Neutrophil (primary cell): ENCODE data around the gene SGMS1.

Source experiments
- H3K27ac ChIP-seq: fragments of 200-600 bp; sonication (generic); 2 replicates; pipeline ENCODE4 v1.5.1; 2016; ENCODE audit warnings: mild to moderate bottlenecking, moderate library complexity
- H3K27me3 ChIP-seq: fragments of 200-600 bp; sonication (generic); 2 replicates; pipeline ENCODE4 v1.6.0; 2016; ENCODE audit warnings: mild to moderate bottlenecking
- H3K36me3 ChIP-seq: fragments of 200-600 bp; sonication (generic); 2 replicates; pipeline ENCODE4 v1.5.1; 2017
- H3K4me1 ChIP-seq, 2 experiments: fragments of 200-600 bp in 1 of 2; sonication (generic) in 1 of 2; 1 replicate in 1 of 2; 2 replicates in 1 of 2; pipeline versions ENCODE4 v1.5.1 to v1.6.1; 2013 to 2016; ENCODE audit warnings: low read depth in 1 of 2, low read length in 1 of 2, mild to moderate bottlenecking in 1 of 2, moderate library complexity in 1 of 2; ENCODE audit not compliant: control insufficient read depth in 1 of 2, insufficient read depth in 1 of 2
- H3K4me3 ChIP-seq, 2 experiments: fragments of 200-600 bp in 1 of 2; sonication (generic) in 1 of 2; 1 replicate in 1 of 2; 2 replicates in 1 of 2; pipeline ENCODE4 v1.5.1; 2013 to 2016; ENCODE audit warnings: low read depth in 1 of 2, low read length in 1 of 2, mild to moderate bottlenecking in 1 of 2, moderate library complexity in 1 of 2
- H3K9me3 ChIP-seq: fragments of 200-600 bp; sonication (generic); 2 replicates; pipeline ENCODE4 v1.5.1; 2016
- TF ChIP-seq, protein P1 (sequence below): fragments of 200-600 bp; sonication (generic); IDR thresholded peaks from 2 replicates; pipeline ENCODE4 v1.5.1; 2016; ENCODE audit warnings: antibody characterized with exemption

SGMS1 gene

DNA sequence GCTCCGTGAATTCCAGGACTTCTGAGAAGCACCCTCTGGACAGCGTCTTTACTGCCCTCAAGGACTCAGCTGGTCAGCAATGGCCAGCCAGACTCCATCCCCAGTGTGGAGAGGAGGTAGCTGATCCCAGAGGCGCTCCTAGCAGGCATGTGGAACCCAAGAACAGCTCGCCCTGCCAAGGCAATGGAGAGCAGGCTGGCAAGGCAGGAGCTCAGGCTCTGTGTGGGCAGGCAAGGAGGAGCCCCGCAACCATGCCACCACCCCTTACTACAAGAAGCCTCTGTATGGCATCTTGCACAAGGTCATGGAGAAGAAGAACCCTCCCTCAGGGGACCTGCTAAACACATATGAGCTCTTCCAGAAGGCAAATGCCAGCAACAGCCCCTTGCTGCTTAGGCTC is 34.4 kb upstream of the SGMS1 start:
- H3K27me3 ChIP-seq, result no peaks in the 10 kb centered on the region

DNA sequence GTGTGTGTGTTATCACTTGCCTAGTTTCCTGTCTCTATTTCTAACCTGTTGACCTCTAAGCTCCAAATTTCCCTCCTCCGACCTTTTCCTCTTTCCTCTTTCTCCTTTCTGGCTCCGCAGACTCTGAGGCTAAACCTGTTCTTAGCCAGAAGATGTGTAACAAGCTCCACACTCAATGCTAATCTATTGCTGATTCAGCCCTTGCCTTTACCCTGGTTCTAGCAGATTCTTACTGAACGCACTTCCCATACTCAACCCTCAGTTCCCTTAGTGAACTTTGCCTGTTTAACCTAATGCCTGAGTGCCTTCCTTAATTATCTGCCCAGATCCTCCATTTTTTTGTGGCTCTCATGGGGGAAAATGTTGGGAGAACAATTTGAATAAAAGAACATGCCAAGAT is 30.0 kb upstream of the SGMS1 start:
- Histone ChIP-seq H3K4me1 (peaks cover 0 to 5% of the 10 kb centered on the region in 2 experiments), H3K36me3 (no peaks in the 10 kb centered on the region), H3K4me3 (no peak overlapping the region), H3K27me3 (no peaks in the 10 kb centered on the region), H3K9me3 (no peaks in the 10 kb centered on the region), H3K27ac (no peak overlapping the region)
- TF ChIP-seq, protein P1, sequence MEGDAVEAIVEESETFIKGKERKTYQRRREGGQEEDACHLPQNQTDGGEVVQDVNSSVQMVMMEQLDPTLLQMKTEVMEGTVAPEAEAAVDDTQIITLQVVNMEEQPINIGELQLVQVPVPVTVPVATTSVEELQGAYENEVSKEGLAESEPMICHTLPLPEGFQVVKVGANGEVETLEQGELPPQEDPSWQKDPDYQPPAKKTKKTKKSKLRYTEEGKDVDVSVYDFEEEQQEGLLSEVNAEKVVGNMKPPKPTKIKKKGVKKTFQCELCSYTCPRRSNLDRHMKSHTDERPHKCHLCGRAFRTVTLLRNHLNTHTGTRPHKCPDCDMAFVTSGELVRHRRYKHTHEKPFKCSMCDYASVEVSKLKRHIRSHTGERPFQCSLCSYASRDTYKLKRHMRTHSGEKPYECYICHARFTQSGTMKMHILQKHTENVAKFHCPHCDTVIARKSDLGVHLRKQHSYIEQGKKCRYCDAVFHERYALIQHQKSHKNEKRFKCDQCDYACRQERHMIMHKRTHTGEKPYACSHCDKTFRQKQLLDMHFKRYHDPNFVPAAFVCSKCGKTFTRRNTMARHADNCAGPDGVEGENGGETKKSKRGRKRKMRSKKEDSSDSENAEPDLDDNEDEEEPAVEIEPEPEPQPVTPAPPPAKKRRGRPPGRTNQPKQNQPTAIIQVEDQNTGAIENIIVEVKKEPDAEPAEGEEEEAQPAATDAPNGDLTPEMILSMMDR, result no peak

More for the DNA sequence above, 34.4 kb upstream of the SGMS1 start:
- Histone ChIP-seq H3K4me3 (no peak overlapping the region), H3K4me1 (peaks cover 11 to 14% of the 10 kb centered on the region in 2 experiments), H3K36me3 (no peaks in the 10 kb centered on the region), H3K9me3 (no peaks in the 10 kb centered on the region), H3K27ac (no peak overlapping the region)
- TF ChIP-seq, protein P1, result no peak

DNA sequence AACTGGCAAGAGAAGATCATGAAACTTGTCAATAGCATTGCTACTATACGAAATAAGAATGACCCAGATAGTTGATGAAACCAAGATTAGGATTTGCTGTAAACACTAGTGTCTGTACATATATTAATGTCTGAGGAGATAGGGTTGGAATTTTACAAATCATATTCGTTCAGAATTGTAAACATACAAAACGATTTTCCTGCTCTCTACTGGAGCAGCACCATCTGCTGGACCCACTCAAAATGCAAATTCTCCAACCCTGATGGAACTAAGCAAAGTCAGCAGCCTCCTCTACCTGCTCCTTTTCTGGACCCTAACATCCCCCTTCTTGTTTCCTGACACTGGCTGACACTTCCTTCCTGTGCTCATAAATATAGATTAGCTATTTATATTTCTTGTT is 29.4 kb upstream of the SGMS1 start:
- peaks cover 0 to 5% of the 10 kb centered on the region in 2 experiments for H3K4me1 ChIP-seq
- no peak overlapping the region for H3K27ac ChIP-seq
- no peaks in the 10 kb centered on the region for H3K27me3 ChIP-seq
- H3K36me3 ChIP-seq, result no peaks in the 10 kb centered on the region
- TF ChIP-seq, protein P1, result no peak
- no peak overlapping the region for H3K4me3 ChIP-seq
- H3K9me3 ChIP-seq, result no peaks in the 10 kb centered on the region

DNA sequence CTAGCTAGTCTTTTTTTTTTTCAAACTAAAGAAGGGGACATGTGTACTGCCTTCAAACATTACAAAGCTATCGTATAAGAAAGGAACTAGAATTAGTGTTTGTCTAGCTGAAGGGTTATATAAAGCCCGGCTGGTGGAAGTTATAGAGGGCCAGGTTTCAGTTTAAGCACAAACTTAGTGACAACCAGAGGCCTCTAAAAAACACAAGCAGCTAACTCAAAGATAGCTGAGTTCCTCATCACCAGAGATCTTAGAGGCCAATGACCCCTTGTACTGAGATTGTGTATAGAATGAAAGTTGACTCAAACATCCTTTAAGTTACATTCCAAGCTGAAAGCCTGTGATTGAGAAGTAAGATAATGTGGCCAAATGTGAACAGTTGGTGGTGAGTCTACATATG is 28.1 kb upstream of the SGMS1 start:
- H3K36me3 ChIP-seq, result no peaks in the 10 kb centered on the region
- H3K9me3 ChIP-seq, result no peaks in the 10 kb centered on the region
- no peaks in the 10 kb centered on the region for H3K27me3 ChIP-seq
- TF ChIP-seq, protein P1, result no peak
- peaks cover 0 to 5% of the 10 kb centered on the region in 2 experiments for H3K4me1 ChIP-seq
- H3K27ac ChIP-seq, result no peak overlapping the region
- H3K4me3 ChIP-seq, result no peak overlapping the region

DNA sequence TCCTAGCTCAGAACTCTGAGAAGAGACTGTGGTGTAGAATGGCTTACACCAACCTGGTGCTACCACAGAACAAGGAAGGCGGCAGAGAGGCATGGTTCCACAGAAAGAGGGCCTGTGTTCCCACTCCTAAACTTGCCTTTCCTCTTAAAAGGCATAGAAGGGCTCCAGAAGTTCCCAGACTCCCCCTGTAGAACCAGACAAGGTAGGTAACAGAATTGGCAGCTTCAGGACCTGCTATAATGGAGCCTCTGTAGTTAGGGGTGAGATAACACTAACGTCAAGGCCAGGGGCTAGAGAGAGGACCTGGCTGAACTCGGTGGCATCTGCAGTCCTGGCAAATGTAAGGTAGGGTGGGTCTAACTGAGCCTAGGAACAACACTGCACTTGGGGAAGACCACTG is 26.7 kb upstream of the SGMS1 start:
- H3K4me3 ChIP-seq, result no peak overlapping the region

More for the DNA sequence above, 26.7 kb upstream of the SGMS1 start:
- Histone ChIP-seq H3K4me1 (peaks cover 0 to 5% of the 10 kb centered on the region in 2 experiments), H3K9me3 (no peaks in the 10 kb centered on the region), H3K36me3 (no peaks in the 10 kb centered on the region), H3K27me3 (no peaks in the 10 kb centered on the region), H3K27ac (no peak overlapping the region)
- TF ChIP-seq, protein P1, result no peak
